GM10847 (cell line): ENCODE measurements around the gene RPL34.

Source experiments
- POLR2A ChIP-seq: IDR thresholded peaks from 2 replicates; pipeline ENCODE4 v1.6.1; 2011; ENCODE audit not compliant: insufficient read length; ENCODE audit errors: extremely low read depth

Gene RPL34

DNA sequence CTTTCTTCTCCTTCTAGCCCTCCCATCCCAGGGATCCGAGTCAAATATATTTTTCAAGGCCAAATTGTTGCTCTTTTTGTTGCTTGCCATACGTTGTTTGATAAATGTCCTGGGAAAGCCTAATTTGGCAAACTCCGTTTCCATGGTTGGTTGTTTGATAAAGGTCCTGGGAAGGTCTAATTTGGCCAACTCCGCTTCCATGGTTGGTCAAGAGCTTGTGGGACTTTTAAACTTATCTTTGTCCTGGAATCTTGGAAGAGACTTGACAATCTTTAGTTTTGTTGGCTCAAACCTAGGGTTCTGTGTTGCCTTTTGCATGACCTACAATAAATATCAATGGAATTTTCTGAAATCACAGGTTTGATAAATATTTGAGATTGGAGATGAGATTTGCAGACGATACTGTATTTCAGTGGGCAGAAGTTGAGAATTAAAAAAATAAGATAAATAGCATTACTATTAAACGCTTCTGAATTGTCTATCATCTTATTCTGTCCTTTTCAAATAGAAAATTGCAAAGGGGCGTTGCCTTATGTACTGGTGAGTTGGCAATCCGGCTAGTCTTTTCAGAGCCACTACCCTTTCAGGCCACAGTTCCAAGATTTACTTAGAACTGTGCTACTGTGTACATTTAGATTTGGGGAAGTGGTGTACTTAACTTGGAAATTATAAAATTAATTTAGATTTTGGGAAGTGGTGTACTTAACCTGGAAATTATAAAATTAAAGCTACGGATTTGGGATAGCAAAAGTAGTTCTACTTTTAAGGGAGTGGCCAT, 30.8 kb downstream of the RPL34 start:
- TF ChIP-seq POLR2A: no peak

DNA sequence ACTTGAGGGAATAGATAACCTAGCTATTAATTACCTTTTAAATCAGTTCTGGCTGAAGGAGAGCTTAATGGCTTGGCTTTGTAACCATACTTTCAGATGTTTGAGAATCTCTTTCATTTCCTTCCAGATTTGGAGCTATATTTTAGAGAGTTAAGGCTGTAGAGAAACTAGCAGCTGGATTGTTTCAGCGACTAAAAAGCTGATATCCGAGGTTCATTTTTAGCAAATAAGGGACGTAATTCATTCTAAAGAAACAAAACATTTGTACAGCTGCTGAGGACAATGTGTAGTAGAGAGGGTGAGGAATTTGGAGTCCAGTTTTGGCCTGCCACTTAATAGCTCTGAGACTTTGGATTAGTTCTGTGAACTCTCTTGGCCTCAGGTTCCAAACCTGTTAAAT, 42.3 kb downstream of the RPL34 start:
- no peak for TF ChIP-seq POLR2A

DNA sequence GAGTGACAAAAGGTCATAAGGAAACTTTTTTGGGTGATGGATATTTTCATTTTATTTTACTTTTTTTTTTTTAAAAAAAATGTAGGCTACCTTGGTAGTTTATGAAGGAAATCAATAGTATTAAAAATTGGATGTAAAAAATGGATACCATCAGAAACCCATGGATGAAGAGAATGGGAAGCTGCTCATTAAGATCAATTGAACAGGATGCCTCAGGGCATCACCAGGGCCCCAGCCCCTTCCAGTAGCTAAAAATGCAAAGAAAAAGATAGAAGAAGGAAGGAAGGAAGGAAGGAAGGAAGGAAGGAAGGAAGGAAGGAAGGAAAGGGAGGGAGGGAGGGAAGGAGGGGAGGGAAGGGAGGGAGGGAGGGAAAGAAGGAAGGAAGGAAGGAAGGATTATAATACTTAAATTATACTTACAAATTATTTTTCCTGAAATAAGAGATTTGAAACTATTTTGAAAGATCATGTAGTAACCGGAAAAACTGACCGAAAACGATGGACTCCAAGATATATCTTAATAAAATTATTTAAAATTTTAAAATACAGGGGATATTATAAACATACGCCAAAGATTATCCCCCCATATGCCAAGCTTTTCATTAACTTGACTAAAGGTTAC, 54.1 kb downstream of the RPL34 start:
- no peak for TF ChIP-seq POLR2A
